Measurements from ENCODE around the gene MOCS1.

- TF ChIP-seq POLR2A (IDR thresholded peaks at IDR 0.05) (no peak), CTCF (IDR thresholded peaks at IDR 0.05 in 4 of 5, conservative IDR thresholded peaks at IDR 0.05 in 1 of 5) (no peak)
Observed at GRCh38 chr6:39978240-39978639, 44.0 kb upstream of the MOCS1 start.
